Measurements from ENCODE around the gene SPTLC2.

The SPTLC2 gene

DNA sequence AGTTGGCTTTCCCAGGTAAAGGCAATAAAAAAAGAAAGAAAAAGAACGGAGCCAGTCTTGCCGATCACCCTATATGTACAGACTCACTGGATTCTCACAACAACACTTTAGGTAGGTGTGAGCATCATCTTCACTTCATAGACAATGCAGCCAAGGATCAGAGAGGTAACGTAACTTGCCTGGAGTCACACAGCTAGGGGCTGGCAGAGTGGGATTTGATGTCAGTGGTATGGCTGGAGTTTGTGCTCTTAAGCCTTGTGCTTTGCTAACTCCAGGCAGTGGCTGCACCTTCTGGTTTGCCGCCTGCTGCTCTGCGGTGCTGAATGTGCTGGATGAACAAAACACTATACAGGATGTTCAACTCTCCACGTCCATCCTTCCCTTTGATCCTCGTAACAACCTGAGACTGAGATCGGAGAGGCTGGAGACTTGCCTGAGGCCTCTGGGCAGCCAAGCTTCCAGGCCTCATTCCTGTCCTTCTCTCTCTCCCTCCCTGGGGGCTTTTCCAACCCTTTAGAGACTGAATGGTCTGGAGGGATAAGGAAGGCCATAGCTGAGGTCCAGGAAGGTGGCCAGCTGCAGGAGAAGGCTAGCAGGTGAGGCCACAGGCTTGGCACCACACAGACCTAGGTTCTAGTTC lies 126.0 kb downstream of the SPTLC2 start:
- no peaks in the 10 kb centered on the region for H3K27me3 ChIP-seq (ENCODE audit: low read depth, low read length)
- H3K27ac ChIP-seq (ENCODE audit: low read length) = no peak overlapping the region
- H3K9me3 ChIP-seq (ENCODE audit: insufficient read depth, low read length) = no peaks in the 10 kb centered on the region
- no peak overlapping the region for H3K9ac ChIP-seq (ENCODE audit: low read length)
- no peaks in the 10 kb centered on the region for H3K4me1 ChIP-seq (ENCODE audit: low read length)
- no peak overlapping the region for H3K4me3 ChIP-seq (ENCODE audit: low read length)
- no peaks in the 10 kb centered on the region for H3K36me3 ChIP-seq (replicated peaks; ENCODE audit: low read depth, low read length)
- H4K20me1 ChIP-seq (ENCODE audit: insufficient read depth, low read length) = no peaks in the 10 kb centered on the region
- no peaks in the 10 kb centered on the region for H3K79me2 ChIP-seq (ENCODE audit: low read length)
- H3K4me2 ChIP-seq (ENCODE audit: low read length) = no peak overlapping the region
- H2AFZ ChIP-seq (ENCODE audit: low read depth, low read length) = no peak overlapping the region
- TF ChIP-seq EZH2phosphoT487 (IDR thresholded peaks at IDR 0.05; ENCODE audit: low read depth) = no peak
- TF ChIP-seq CTCF (IDR thresholded peaks at IDR 0.05; ENCODE audit: low read depth, low read length) = no peak

DNA sequence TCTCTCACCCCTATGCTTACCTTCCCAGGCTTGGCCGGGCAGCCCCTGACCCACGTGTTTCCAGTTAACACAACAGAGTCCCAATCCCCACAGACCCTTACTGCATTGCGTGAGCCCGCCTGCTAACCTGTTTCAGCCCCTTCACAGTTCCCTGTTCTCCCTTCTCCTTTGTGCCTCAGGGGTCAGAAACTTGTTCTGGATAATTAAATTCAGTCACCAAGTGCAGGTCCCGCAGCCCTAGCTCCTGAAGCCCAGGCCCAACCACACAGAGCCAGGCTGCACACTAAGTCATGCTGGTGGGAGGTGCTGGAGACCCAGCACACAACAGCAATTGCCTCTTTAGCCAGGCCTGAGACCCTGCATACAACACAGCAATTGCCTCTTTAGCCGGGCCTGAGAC lies 127.4 kb downstream of the SPTLC2 start:
- TF ChIP-seq CTCF (IDR thresholded peaks at IDR 0.05; ENCODE audit: low read depth, low read length) = no peak
- no peak for TF ChIP-seq EZH2phosphoT487 (IDR thresholded peaks at IDR 0.05; ENCODE audit: low read depth)
- no peaks in the 10 kb centered on the region for H3K4me1 ChIP-seq (ENCODE audit: low read length)

GRCh38 chr14:77488558-77488957 lies 127.9 kb downstream of the SPTLC2 start:
- H3K27ac ChIP-seq (ENCODE audit: low read length) = no peak overlapping the region
- TF ChIP-seq CTCF (IDR thresholded peaks at IDR 0.05; ENCODE audit: low read depth, low read length) (no peak), EZH2phosphoT487 (IDR thresholded peaks at IDR 0.05; ENCODE audit: low read depth) (no peak)
- H2AFZ ChIP-seq (ENCODE audit: low read depth, low read length) = no peak overlapping the region
- H3K36me3 ChIP-seq (replicated peaks; ENCODE audit: low read depth, low read length) = no peaks in the 10 kb centered on the region
- H3K4me3 ChIP-seq (ENCODE audit: low read length) = no peak overlapping the region
- no peak overlapping the region for H3K9ac ChIP-seq (ENCODE audit: low read length)
- H3K4me2 ChIP-seq (ENCODE audit: low read length) = no peak overlapping the region
- H3K4me1 ChIP-seq (ENCODE audit: low read length) = no peaks in the 10 kb centered on the region
- H4K20me1 ChIP-seq (ENCODE audit: insufficient read depth, low read length) = no peaks in the 10 kb centered on the region
- H3K79me2 ChIP-seq (ENCODE audit: low read length) = no peaks in the 10 kb centered on the region
- no peaks in the 10 kb centered on the region for H3K27me3 ChIP-seq (ENCODE audit: low read depth, low read length)
- H3K9me3 ChIP-seq (ENCODE audit: insufficient read depth, low read length) = no peaks in the 10 kb centered on the region

More for the DNA sequence above, 127.4 kb downstream of the SPTLC2 start:
- H2AFZ ChIP-seq (ENCODE audit: low read depth, low read length) = no peak overlapping the region
- H3K27ac ChIP-seq (ENCODE audit: low read length) = no peak overlapping the region
- no peaks in the 10 kb centered on the region for H4K20me1 ChIP-seq (ENCODE audit: insufficient read depth, low read length)
- H3K9ac ChIP-seq (ENCODE audit: low read length) = no peak overlapping the region
- H3K4me3 ChIP-seq (ENCODE audit: low read length) = no peak overlapping the region
- H3K4me2 ChIP-seq (ENCODE audit: low read length) = no peak overlapping the region
- H3K36me3 ChIP-seq (replicated peaks; ENCODE audit: low read depth, low read length) = no peaks in the 10 kb centered on the region
- H3K9me3 ChIP-seq (ENCODE audit: insufficient read depth, low read length) = no peaks in the 10 kb centered on the region
- no peaks in the 10 kb centered on the region for H3K79me2 ChIP-seq (ENCODE audit: low read length)
- H3K27me3 ChIP-seq (ENCODE audit: low read depth, low read length) = no peaks in the 10 kb centered on the region

- H3K4me3 ChIP-seq (ENCODE audit: low read length) = no peak overlapping the region
- no peak overlapping the region for H2AFZ ChIP-seq (ENCODE audit: low read depth, low read length)
- no peaks in the 10 kb centered on the region for H3K9me3 ChIP-seq (ENCODE audit: insufficient read depth, low read length)
- H3K4me2 ChIP-seq (ENCODE audit: low read length) = no peak overlapping the region
- H3K27me3 ChIP-seq (ENCODE audit: low read depth, low read length) = no peaks in the 10 kb centered on the region
- H3K9ac ChIP-seq (ENCODE audit: low read length) = no peak overlapping the region
- TF ChIP-seq EZH2phosphoT487 (IDR thresholded peaks at IDR 0.05; ENCODE audit: low read depth) (no peak), CTCF (IDR thresholded peaks at IDR 0.05; ENCODE audit: low read depth, low read length) (no peak)
- no peak overlapping the region for H3K27ac ChIP-seq (ENCODE audit: low read length)
- no peaks in the 10 kb centered on the region for H3K79me2 ChIP-seq (ENCODE audit: low read length)
- no peaks in the 10 kb centered on the region for H3K4me1 ChIP-seq (ENCODE audit: low read length)
- no peaks in the 10 kb centered on the region for H3K36me3 ChIP-seq (replicated peaks; ENCODE audit: low read depth, low read length)
- no peaks in the 10 kb centered on the region for H4K20me1 ChIP-seq (ENCODE audit: insufficient read depth, low read length)
Observed at GRCh38 chr14:77485901-77486678, 130.3 kb downstream of the SPTLC2 start.

All from OCI-LY3 (cell line).